Cardiac muscle cell (in vitro differentiated cells and primary cell): ENCODE data around the gene SLC15A5. TPM values are rescaled to one million over a fixed set of nuclear protein-coding genes. Genes with fewer than 3 reads are reported as not detected.

Source experiments
- DNase-seq, 2 donors: peaks; one replicate each; pipeline versions ENCODE4 v3.0.0 to v3.0.0-alpha.2; 2010 to 2017; ENCODE audit warnings: low read depth in 1 of 2, low spot score in 1 of 2
- H3K27ac ChIP-seq: fragments of 200-600 bp; sonication (generic); 2 replicates; pipeline ENCODE4 v1.5.1; 2016
- H3K27me3 ChIP-seq: fragments of 200-600 bp; sonication (generic); 2 replicates; pipeline ENCODE4 v1.6.0; 2016; ENCODE audit warnings: control low read depth
- H3K36me3 ChIP-seq: fragments of 200-600 bp; sonication (generic); 2 replicates; pipeline ENCODE4 v1.5.1; 2016; ENCODE audit warnings: control low read depth
- H3K4me1 ChIP-seq: fragments of 200-600 bp; sonication (generic); 2 replicates; pipeline ENCODE4 v1.8.1; 2017; ENCODE audit warnings: low read depth, mild to moderate bottlenecking, mixed run types
- H3K4me3 ChIP-seq: fragments of 200-600 bp; sonication (generic); 2 replicates; pipeline ENCODE4 v1.5.1; 2016; ENCODE audit warnings: mild to moderate bottlenecking
- H3K9me3 ChIP-seq: fragments of 200-600 bp; sonication (generic); 2 replicates; pipeline ENCODE4 v1.5.1; 2017; ENCODE audit warnings: low read depth, mild to moderate bottlenecking, control low read depth
- CTCF ChIP-seq: IDR thresholded peaks from 2 replicates; pipeline ENCODE4 v1.5.1; 2012; ENCODE audit warnings: low read depth, mild to moderate bottlenecking, low read length
- polyA plus RNA-seq: library from polyadenylated mRNA; unstranded; fragments of >200 nt; fragmentation: Nextera tagmentation; extraction: Ambion mirVana; gene quantifications from 2 replicates; pipeline ENCODE4 v1.2.1, GENCODE V29; 2016
- total RNA-seq: library from RNA; depleted of rRNA; stranded (reverse); fragments of >200 nt; gene quantifications from 2 replicates; pipeline ENCODE4 v1.2.3, GENCODE V29; 2016

SLC15A5 gene
- total and polyA plus RNA-seq, 2 experiments from 2014 or later = not detected

- no peak overlapping the region for H3K27ac ChIP-seq
- no peaks in the 10 kb centered on the region for H3K36me3 ChIP-seq
- no peaks in the 10 kb centered on the region for H3K4me1 ChIP-seq
- TF ChIP-seq CTCF = no peak
- no peak overlapping the region for H3K4me3 ChIP-seq
- no peaks in the 10 kb centered on the region for H3K27me3 ChIP-seq
- H3K9me3 ChIP-seq = no peaks in the 10 kb centered on the region
- no peak for DNase-seq
Measured at GRCh38 chr12:16163146-16163545, 114.3 kb downstream of the SLC15A5 start.

GRCh38 chr12:16159571-16159970 lies 117.9 kb downstream of the SLC15A5 start:
- Histone ChIP-seq H3K27ac (no peak overlapping the region), H3K36me3 (no peaks in the 10 kb centered on the region), H3K27me3 (no peaks in the 10 kb centered on the region), H3K4me3 (no peak overlapping the region), H3K9me3 (no peaks in the 10 kb centered on the region), H3K4me1 (no peaks in the 10 kb centered on the region)
- peak in 1 of 2 donors; percentile 5 for DNase-seq
- TF ChIP-seq CTCF = no peak

GRCh38 chr12:16158050-16158449 lies 119.4 kb downstream of the SLC15A5 start:
- Histone ChIP-seq H3K4me3 (no peak overlapping the region), H3K4me1 (no peaks in the 10 kb centered on the region), H3K27me3 (no peaks in the 10 kb centered on the region), H3K27ac (no peak overlapping the region), H3K36me3 (no peaks in the 10 kb centered on the region), H3K9me3 (no peaks in the 10 kb centered on the region)
- DNase-seq = no peak
- TF ChIP-seq CTCF = no peak

GRCh38 chr12:16155938-16156337 lies 121.5 kb downstream of the SLC15A5 start:
- Histone ChIP-seq H3K9me3 (no peaks in the 10 kb centered on the region), H3K27me3 (no peaks in the 10 kb centered on the region), H3K36me3 (no peaks in the 10 kb centered on the region), H3K27ac (no peak overlapping the region), H3K4me1 (no peaks in the 10 kb centered on the region), H3K4me3 (no peak overlapping the region)
- DNase-seq = peak in 1 of 2 donors; percentile 20
- no peak for TF ChIP-seq CTCF

- no peaks in the 10 kb centered on the region for H3K36me3 ChIP-seq
- no peak overlapping the region for H3K27ac ChIP-seq
- H3K9me3 ChIP-seq = no peaks in the 10 kb centered on the region
- H3K4me3 ChIP-seq = no peak overlapping the region
- no peak for TF ChIP-seq CTCF
- no peak for DNase-seq
- H3K4me1 ChIP-seq = peaks cover 4% of the 10 kb centered on the region
- no peaks in the 10 kb centered on the region for H3K27me3 ChIP-seq
Measured at GRCh38 chr12:16154990-16155389, 122.5 kb downstream of the SLC15A5 start.
